CD1c-positive myeloid dendritic cell (primary cell): Measurements from ENCODE around the gene EN1.

Experiments used
- DNase-seq: peaks from one replicate; pipeline ENCODE4 v3.0.0-alpha.2; 2016; ENCODE audit errors: extremely low spot score

EN1 gene

GRCh38 chr2:118846953-118847761 is at the start of gene EN1:
Gene EN1 (minus strand): TSS chr2:118847648. CDS start chr2:118847167, 481 bp downstream.
- DNase-seq: no peak

GRCh38 chr2:118893100-118893499 is 45.7 kb upstream of the EN1 start:
- no peak for DNase-seq

- no peak for DNase-seq
These were observed 42.5 kb upstream of the EN1 start for GRCh38 chr2:118889995-118890394.

- DNase-seq: no peak
These were observed 36.3 kb upstream of the EN1 start for GRCh38 chr2:118883792-118884191.

- peak; percentile 80 for DNase-seq
These were observed 35.4 kb upstream of the EN1 start for GRCh38 chr2:118882693-118883336.

- peak; percentile 71 for DNase-seq
These were observed 34.2 kb upstream of the EN1 start for GRCh38 chr2:118881490-118882129.

- DNase-seq: no peak
These were observed 33.1 kb upstream of the EN1 start for GRCh38 chr2:118880501-118880900.

GRCh38 chr2:118878531-118879149 is 31.2 kb upstream of the EN1 start:
- DNase-seq: no peak

- no peak for DNase-seq
These were observed 27.9 kb upstream of the EN1 start for GRCh38 chr2:118875318-118875717.

- DNase-seq: no peak
These were observed 26.9 kb upstream of the EN1 start for GRCh38 chr2:118874324-118874723.

GRCh38 chr2:118865106-118865505 is 17.7 kb upstream of the EN1 start:
- peak; percentile 62 for DNase-seq

- DNase-seq: no peak
These were observed 16.8 kb upstream of the EN1 start for GRCh38 chr2:118864207-118864606.

GRCh38 chr2:118861731-118862130 is 14.3 kb upstream of the EN1 start:
- DNase-seq: no peak

GRCh38 chr2:118861242-118861641 is 13.8 kb upstream of the EN1 start:
- no peak for DNase-seq

GRCh38 chr2:118860506-118860905 is 13.1 kb upstream of the EN1 start:
- DNase-seq: no peak

- DNase-seq: no peak
These were observed 11.8 kb upstream of the EN1 start for GRCh38 chr2:118859157-118859770.

- no peak for DNase-seq
These were observed 11.2 kb upstream of the EN1 start for GRCh38 chr2:118858485-118859156.

- DNase-seq: no peak
These were observed 10.4 kb upstream of the EN1 start for GRCh38 chr2:118857677-118858484.

- DNase-seq: no peak
These were observed 9.7 kb upstream of the EN1 start for GRCh38 chr2:118856978-118857676.
